ENCODE measurements around the gene TAF4. TPM values are rescaled to one million over a fixed set of nuclear protein-coding genes. Genes with fewer than 3 reads are reported as not detected.

TAF4 gene
- total RNA-seq, 4 donors from 2014 or later = 7.1 to 15.9 (median 11.9) TPM

- DNase-seq (ENCODE audit: low spot score) (no peak), ATAC-seq (ENCODE audit: low FRiP score) (no peak)
- no peak for TF ChIP-seq CTCF (IDR thresholded peaks at IDR 0.05)
These were observed 39.7 kb downstream of the TAF4 start for GRCh38 chr20:62025832-62026563.

GRCh38 chr20:62025394-62025793 is 40.3 kb downstream of the TAF4 start:
- no peak for ATAC-seq (ENCODE audit: low FRiP score)
- no peak for DNase-seq (ENCODE audit: low spot score)
- TF ChIP-seq CTCF (IDR thresholded peaks at IDR 0.05) = no peak

DNA sequence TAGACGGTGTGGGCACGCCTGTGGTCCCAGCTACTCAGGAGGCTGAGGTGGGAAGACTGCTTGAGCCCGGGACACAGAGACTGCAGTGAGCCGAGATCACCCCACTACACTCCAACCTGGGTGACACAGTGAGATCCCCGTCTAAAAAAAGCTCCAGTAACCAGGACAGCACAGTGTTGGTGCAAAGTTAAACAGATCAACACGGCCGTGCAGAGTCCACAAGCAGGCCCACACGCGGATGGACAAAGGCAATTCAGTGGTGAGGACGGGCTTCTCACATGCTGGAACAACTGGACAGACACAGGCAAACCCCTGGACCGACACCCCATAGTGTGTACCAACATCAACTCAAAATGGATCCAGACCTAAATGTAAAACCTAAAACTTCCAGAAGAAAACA is 41.7 kb downstream of the TAF4 start:
- ATAC-seq (ENCODE audit: low FRiP score) (no peak), DNase-seq (ENCODE audit: low spot score) (no peak)
- no peak for TF ChIP-seq CTCF (IDR thresholded peaks at IDR 0.05)

GRCh38 chr20:62022575-62023139 is 43.0 kb downstream of the TAF4 start:
- ATAC-seq (ENCODE audit: low FRiP score) (no peak), DNase-seq (ENCODE audit: low spot score) (no peak)
- TF ChIP-seq CTCF (IDR thresholded peaks at IDR 0.05) = no peak

- TF ChIP-seq CTCF (IDR thresholded peaks at IDR 0.05) = no peak
- ATAC-seq (ENCODE audit: low FRiP score) (no peak), DNase-seq (ENCODE audit: low spot score) (no peak)
These were observed 43.8 kb downstream of the TAF4 start for GRCh38 chr20:62021793-62022385.

DNA sequence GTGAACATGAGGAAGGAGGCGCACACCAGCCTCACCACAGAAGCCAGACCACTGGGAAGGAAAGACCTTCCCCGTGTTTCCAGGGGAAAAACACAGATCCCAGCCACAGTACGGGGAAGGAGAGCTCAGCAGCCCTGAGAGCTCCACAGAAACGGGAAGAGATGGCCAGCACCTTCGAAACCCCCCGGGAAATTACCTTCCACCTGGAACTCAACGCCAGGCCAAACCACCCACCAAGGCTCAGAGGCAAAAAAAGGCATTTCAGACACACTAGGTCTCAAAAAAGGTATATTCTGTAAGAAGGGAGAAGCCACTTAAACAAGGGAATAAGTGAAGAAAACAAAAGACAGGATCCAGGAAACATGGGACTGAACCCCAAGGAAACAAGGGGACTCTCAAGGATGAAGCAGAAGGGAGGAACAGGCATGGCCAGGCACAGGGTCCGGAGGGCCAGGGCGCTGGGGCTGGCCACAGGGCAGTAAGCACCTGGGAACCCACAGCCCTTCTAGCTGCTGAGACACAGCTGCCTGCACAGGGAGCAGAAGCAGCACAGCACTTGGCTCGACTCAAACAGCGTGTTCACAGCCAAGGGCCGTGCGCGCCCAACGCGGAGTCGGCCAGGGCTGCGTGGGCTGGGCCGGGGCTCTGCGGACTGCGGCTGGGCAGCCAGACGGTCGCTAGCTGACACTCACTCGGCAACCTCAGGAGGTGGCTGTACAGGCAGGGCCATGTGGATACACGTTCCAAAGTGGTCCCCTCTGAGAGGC is 44.6 kb downstream of the TAF4 start:
- DNase-seq (ENCODE audit: low spot score) = no peak
- ATAC-seq (ENCODE audit: low FRiP score) = no peak
- TF ChIP-seq CTCF (IDR thresholded peaks at IDR 0.05) = no peak

Measured in omental fat pad (tissue), 4 donors.